Measurements from ENCODE around the gene CD200.
"Not testable (repeated sequence)": the region's sequence is repeated elsewhere in the genome, so short reads cannot be mapped to it uniquely, and the experiment has no call there.

The CD200 gene

DNA sequence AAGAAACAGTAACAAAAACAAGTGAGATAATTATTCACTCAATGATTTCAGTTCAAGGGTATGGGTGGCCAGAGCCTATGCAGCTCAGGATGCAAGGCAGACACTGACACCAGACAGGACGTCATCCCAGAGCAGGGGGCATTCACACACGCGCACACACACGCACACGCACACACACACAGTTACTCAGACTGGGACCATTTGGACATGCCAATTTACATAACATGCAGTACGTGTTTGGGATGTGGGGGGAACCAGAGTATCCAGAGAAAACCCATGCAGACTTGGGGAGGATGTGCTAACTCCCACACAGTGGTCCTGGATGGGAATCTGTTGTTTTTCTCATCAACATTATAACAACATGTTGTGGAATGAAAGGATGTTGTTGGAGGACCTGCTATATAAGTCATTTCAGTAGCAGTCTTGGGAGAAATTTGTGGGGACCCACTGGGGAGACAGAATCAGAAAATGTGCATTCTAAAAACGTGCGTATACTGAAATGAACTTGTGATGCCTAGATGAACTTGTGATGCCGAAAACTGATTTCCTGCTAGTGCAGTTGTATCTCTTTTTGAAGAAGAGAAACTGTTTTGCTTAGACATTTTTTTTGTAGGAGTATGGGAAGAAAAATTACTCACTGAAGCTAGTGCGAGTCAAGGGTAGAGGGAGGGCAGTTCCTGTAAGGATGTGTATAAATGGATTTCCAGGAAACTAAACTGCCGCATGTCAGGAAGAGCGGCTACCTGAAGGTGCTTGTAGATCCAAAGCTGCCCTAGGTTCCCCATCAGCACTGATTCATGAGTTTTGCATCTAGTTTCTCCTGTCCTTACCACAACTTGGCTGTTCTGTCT lies 25.2 kb downstream of the CD200 start:
- no peak for DNase-seq (ENCODE audit: low read depth in 3 of 3)

DNA sequence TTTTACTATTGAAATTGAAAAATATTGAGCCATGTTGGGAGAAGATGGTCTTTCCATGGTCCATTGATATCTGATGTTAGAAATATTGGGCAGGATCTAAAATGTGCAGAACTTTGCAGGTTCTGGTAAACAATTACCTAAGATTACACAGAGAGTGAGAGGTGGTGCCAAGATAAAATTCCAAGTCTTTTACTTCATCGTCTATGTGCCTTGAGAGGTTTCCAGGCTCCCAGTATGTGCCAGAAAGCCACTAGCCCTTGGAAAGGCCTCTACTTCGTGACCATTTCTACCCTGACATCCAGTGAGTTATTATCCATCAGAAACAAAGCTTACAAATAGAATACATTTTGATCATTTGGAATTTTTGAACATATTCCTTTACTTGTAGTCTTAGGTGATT lies 27.6 kb downstream of the CD200 start:
- no peak for DNase-seq (ENCODE audit: low read depth in 3 of 3)

DNA sequence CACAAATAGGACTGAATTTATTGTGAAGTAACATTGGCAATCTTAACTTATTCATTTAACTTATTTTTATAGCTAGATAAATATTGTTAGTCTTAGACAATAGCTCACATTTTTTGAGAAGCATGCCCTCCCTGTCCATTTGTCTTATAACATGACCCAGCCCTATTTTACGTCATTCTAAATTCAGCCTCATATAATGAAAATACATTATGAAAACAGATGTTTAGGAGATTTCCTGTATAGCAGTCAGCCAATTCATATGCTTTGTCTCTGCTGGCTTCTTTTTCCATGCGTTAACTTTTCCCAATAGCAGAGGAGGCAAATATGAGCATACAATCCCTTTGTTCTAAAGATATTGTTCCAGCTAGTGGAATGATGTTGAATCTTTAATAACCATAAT lies 29.3 kb downstream of the CD200 start:
- no peak for DNase-seq (ENCODE audit: low read depth in 3 of 3)

GRCh38 chr3:112364291-112364690 lies 31.3 kb downstream of the CD200 start:
- DNase-seq (ENCODE audit: low read depth in 3 of 3): no peak

DNA sequence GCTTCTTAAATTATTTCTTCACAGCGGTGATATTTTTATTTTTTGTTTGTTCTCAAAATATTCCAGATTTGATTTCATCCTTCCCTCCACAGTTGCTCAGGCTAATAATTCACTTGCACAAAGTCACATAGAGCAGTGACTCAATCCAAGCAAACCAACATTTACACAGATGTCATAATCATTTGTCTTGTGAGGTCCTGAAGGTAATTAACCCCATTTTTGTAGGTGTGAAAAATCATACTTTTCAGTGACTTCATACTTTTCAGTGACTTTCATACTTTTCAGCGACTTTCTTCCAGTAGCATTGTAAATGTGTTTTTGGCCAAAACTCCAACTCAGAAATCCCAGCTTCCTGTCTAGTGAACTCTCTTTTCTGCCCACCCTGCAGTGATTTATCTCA lies 32.1 kb downstream of the CD200 start:
- DNase-seq (ENCODE audit: low read depth in 3 of 3): no peak

GRCh38 chr3:112365636-112366035 lies 32.7 kb downstream of the CD200 start:
- no peak for DNase-seq (ENCODE audit: low read depth in 3 of 3)

GRCh38 chr3:112366522-112366921 lies 33.6 kb downstream of the CD200 start:
- DNase-seq (ENCODE audit: low read depth in 3 of 3): no peak

- no peak for DNase-seq (ENCODE audit: low read depth in 3 of 3)
These were observed 38.6 kb downstream of the CD200 start for GRCh38 chr3:112371569-112371968.

DNA sequence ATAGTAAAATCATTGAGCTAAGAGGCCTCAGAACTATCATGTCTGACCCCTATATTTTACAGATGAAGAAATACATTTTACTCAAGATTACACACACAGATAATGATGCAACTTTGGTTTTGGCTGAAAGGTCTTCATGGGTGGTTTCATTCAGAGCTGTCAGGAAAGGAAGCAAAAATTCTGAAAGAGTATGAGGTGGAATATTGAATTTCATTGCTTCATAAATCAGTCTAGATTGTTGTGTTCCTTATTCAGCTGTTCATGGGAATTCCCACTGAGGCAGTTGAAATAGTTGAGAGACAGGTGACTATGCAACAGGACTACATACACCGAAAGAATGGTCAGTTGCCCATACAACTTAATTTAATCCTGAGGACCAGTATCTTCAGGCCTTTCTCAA lies 39.4 kb downstream of the CD200 start:
- no peak for DNase-seq (ENCODE audit: low read depth in 3 of 3)

- no peak for DNase-seq (ENCODE audit: low read depth in 3 of 3)
These were observed 40.5 kb downstream of the CD200 start for GRCh38 chr3:112373476-112373875.

DNA sequence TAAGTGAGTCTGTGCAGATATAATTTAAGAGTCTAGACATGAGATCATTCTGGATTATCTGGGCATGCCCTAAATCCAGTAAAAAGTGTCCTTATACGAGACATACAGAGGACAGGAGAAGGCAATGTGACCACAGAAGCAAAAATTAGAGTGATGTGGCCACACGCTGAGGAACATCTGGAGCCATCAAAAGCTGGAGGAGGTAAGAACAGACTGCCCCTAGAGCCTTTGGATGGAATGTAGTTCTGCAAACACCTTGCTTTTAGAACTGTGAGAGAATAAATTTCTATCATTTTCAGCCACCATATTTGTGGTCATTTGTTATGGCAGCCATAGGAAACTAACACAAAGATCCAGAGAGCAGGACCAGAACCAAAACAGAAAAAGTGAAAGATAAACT lies 41.0 kb downstream of the CD200 start:
- DNase-seq (ENCODE audit: low read depth in 3 of 3): no peak

DNA sequence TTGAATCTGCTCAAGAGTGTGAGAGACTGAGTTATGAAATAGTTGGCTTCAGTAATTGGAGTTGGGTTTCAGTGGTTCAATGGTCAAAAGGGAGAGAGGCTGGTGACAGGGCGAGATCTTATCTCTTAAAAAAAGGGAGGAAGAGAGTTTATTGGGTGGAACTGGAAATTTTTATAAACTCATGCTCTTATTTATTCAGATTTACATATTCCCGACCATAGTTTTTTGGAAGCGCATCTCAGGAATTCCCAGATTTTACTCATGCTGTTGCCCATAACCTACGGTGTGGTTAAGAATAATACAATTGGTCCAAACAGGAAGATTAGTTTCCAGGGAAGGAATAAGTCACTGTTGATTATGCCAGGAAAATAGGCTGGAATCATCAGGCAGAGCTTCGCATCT lies 41.4 kb downstream of the CD200 start:
- DNase-seq (ENCODE audit: low read depth in 3 of 3): no peak

DNA sequence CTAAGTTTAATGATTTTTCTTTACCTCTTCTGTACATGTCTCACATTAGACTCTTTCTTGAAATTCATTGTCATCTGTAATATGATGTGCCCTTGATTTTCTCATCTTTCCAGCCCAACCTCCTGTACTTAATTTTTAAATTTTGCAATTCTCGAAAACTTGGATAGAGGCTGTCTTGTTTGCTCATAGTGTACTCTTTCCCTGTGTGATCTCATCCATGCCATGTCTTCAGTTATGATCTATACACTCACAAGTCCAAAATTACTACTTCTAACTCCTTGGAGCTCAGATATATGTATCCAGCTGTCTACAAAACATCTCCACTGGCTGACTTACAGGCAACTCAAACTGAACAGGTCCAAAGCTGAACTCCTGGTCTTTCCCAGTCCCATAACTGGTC lies 42.2 kb downstream of the CD200 start:
- no peak for DNase-seq (ENCODE audit: low read depth in 3 of 3)

- DNase-seq (ENCODE audit: low read depth in 3 of 3): no peak
These were observed 43.4 kb downstream of the CD200 start for GRCh38 chr3:112376241-112376911.

DNA sequence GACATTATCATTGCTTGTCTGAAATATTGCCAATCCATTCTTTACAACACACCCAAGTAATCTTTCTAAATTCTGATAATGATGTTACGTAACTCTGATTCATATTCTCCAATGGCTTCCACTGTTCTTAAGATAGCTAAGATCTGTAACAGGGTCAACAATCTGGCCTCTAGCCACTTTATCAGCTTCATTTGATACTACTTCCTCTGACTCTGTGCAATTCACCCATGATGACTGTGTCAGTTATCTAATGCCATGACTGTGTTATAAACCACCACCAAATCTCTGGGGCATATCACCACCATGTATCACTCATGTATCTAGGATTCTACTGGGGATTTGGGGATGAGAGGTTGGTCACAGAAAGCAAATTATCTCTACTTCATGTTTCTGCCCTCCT lies 44.0 kb downstream of the CD200 start:
- DNase-seq (ENCODE audit: low read depth in 3 of 3): no peak

- no peak for DNase-seq (ENCODE audit: low read depth in 3 of 3)
These were observed 44.7 kb downstream of the CD200 start for GRCh38 chr3:112377568-112378071.

- DNase-seq (ENCODE audit: low read depth in 3 of 3): not testable (repeated sequence)
These were observed 45.4 kb downstream of the CD200 start for GRCh38 chr3:112378347-112378746.

GRCh38 chr3:112379020-112379690 lies 46.2 kb downstream of the CD200 start:
- DNase-seq (ENCODE audit: low read depth in 3 of 3): no peak

DNA sequence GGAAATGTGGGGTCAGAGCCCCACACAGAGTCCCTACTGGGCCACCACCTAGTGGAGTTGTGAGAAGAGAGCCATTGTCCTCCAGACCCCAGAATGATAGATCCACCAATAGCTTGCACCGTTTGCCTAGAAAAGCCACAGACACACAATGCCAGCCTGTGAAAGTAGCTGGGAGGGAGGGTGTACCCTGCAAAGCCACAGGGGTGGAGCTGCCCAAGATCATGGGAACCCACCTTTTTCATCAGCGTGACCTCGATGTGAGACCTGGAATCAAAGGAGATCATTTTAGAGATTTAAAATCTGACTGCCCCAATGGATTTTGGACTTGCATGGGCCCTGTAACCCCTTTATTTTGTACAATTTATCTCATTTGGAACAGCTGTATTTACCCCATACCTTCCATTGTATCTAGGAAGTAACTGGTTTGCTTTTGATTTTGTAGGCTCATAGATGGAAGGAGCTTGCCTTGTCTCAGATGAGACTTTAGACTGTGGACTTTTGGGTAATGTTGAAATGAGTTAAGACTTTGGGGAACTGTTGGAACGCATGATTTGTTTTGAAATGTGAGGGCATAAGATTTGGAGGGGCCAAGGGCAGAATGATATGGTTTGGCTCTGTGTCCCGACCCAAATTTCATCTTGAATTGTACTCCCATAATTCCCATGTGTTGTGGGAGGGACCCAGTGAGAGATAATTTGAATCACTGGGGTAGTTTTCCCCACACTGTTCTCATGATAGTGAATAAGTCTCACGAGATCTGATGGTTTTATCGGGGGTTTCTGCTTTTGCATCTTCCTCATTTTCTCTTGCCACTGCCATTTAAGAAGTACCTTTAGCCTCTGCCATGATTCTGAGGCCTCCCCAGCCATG lies 49.0 kb downstream of the CD200 start:
- no peak for DNase-seq (ENCODE audit: low read depth in 3 of 3)

GRCh38 chr3:112382543-112383160 lies 49.7 kb downstream of the CD200 start:
- no peak for DNase-seq (ENCODE audit: low read depth in 3 of 3)

DNA sequence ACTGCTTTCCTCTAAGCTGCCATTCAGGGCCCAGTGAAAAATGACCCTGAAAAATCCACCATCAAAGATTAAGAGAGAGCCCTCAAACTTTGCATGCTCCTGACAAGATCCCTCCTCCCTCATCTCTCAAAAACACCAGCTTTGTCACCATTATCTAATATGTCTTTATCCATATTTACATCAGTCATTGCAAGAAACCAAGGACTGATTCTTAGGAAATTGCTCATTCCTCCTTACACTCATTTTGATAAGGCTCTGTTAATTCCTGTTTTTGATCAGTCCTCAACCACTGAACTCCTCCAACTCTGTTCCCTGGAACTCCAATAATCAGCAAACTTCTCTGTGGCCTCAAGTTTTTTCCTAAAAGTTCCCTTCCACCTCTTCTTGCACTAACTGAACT lies 51.8 kb downstream of the CD200 start:
- no peak for DNase-seq (ENCODE audit: low read depth in 3 of 3)
